Natural killer cell (primary cell): ENCODE results near the gene SPOCK1. TPM values are rescaled to one million over a fixed set of nuclear protein-coding genes. Genes with fewer than 3 reads are reported as not detected.

Experiments
- ATAC-seq, 3 donors: fragments of 150-1000 bp in 2 of 3; fragments of 200-7000 bp in 1 of 3; cut with Tn5 transposase; 1 replicate in 1 of 3; 2 replicates in 2 of 3; pipeline ENCODE4 v1.10.0; 2021; ENCODE audit warnings: mild to moderate bottlenecking in 2 of 3, moderate library complexity in 2 of 3
- DNase-seq, 2 donors: peaks; one replicate each; pipeline versions ENCODE4 v3.0.0 to v3.0.0-alpha.2; 2013 to 2021; ENCODE audit warnings: mixed read lengths in 1 of 2
- H3K27ac ChIP-seq: one replicate; pipeline ENCODE4 v1.5.1; 2013; ENCODE audit warnings: mild to moderate bottlenecking, low read length
- H3K27me3 ChIP-seq: one replicate; pipeline ENCODE4 v1.6.1; 2013; ENCODE audit warnings: low read length; ENCODE audit not compliant: control insufficient read depth, insufficient read depth
- H3K36me3 ChIP-seq: one replicate; pipeline ENCODE4 v1.6.1; 2013; ENCODE audit warnings: low read length; ENCODE audit not compliant: control insufficient read depth, insufficient read depth
- H3K4me1 ChIP-seq: one replicate; pipeline ENCODE4 v1.6.1; 2013; ENCODE audit warnings: low read length; ENCODE audit not compliant: control insufficient read depth, insufficient read depth
- H3K4me3 ChIP-seq: one replicate; pipeline ENCODE4 v1.5.1; 2013; ENCODE audit warnings: low read length
- H3K9me3 ChIP-seq: one replicate; pipeline ENCODE4 v1.6.1; 2013; ENCODE audit warnings: low read length; ENCODE audit not compliant: control insufficient read depth, insufficient read depth
- H3K27ac Mint-ChIP-seq, 2 donors: one replicate each; pipeline ENCODE4 v1.8.0; 2022; ENCODE audit warnings: mild to moderate bottlenecking in 2 of 2, mixed read lengths in 2 of 2, moderate library complexity in 1 of 2
- H3K27me3 Mint-ChIP-seq, 2 donors: one replicate each; pipeline ENCODE4 v1.8.0; 2022; ENCODE audit warnings: low read depth in 2 of 2, mixed read lengths in 2 of 2
- H3K36me3 Mint-ChIP-seq: one replicate; pipeline ENCODE4 v1.8.0; 2022; ENCODE audit warnings: mixed read lengths
- H3K4me1 Mint-ChIP-seq, 2 donors: one replicate each; pipeline ENCODE4 v1.8.0; 2022; ENCODE audit warnings: mixed read lengths in 2 of 2
- H3K4me3 Mint-ChIP-seq: one replicate; pipeline ENCODE4 v1.8.0; 2022; ENCODE audit warnings: mild to moderate bottlenecking, moderate library complexity, mixed read lengths
- H3K9me3 Mint-ChIP-seq, 2 donors: one replicate each; pipeline ENCODE4 v1.8.0; 2022; ENCODE audit warnings: mixed read lengths in 2 of 2
- WGBS: methylation state at CpG from one replicate; pipeline ENCODE4 v1.1.7; 2013; ENCODE audit warnings: missing lambda C conversion rate; ENCODE audit not compliant: insufficient coverage; 5-methylcytosine and 5-hydroxymethylcytosine counted together
- intact Hi-C: fragments of 100-400 bp; cut with micrococcal nuclease; formaldehyde crosslinking; loops from one replicate; pipeline ENCODE4 v1.14.2; 2022
- total RNA-seq, 4 donors: library from RNA; stranded (reverse); fragments of 120-200 nt in 1 of 4; gene quantifications; one replicate each; pipeline versions ENCODE4 v1.2.3 to v1.2.4, GENCODE V29; 2013 to 2022
- TF ChIP-seq, protein P1 (sequence below): fragments of 200-600 bp; IDR thresholded peaks from one replicate; pipeline ENCODE4 v1.8.0; 2022; ENCODE audit warnings: antibody characterized with exemption

Gene SPOCK1
- total RNA-seq, 3 donors from 2014 or later (not counting 1 experiment from before 2014, with no cell fraction given), result 0.09 to 1.6 (median 0.61) TPM

DNA sequence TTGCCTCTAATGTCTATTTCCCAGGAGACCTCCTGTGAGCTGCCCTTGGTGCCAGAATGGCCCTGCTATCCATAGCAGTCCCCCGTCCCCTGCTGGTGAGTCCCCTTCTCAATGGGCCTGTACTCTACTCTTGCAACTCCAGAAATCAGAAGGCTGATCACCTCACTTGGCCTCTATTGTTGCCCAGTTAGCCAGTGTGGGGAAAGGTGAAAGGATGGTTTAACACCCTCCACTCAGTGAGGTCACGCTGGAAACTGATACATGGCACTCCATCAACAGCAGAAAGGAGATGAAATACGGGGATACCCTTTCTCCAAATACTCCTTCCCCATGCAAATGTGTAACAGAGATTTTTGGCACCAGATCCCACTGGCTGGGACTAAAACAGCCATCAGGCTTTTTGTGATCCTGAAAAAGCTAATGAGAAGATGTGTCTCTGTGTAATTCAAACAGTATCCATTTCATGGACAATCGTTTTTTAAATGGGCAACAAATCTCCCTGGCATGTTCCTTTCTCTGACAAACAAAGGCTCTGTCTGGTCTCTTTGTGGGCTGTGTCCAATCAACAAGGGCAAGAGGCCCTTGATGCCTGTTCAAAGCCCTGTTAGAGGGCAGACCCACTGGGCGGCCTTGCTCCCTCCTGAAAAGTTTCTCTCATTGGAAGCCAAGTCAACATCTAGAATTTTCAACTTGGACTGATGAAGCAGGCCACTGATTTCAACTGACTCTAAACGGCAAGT lies 343.7 kb downstream of the SPOCK1 start:
- no peak for ATAC-seq
- H3K4me3 Mint-ChIP-seq, result no peak overlapping the region
- TF ChIP-seq, protein P1, sequence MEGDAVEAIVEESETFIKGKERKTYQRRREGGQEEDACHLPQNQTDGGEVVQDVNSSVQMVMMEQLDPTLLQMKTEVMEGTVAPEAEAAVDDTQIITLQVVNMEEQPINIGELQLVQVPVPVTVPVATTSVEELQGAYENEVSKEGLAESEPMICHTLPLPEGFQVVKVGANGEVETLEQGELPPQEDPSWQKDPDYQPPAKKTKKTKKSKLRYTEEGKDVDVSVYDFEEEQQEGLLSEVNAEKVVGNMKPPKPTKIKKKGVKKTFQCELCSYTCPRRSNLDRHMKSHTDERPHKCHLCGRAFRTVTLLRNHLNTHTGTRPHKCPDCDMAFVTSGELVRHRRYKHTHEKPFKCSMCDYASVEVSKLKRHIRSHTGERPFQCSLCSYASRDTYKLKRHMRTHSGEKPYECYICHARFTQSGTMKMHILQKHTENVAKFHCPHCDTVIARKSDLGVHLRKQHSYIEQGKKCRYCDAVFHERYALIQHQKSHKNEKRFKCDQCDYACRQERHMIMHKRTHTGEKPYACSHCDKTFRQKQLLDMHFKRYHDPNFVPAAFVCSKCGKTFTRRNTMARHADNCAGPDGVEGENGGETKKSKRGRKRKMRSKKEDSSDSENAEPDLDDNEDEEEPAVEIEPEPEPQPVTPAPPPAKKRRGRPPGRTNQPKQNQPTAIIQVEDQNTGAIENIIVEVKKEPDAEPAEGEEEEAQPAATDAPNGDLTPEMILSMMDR, result no peak
- Histone ChIP-seq H3K4me3 (no peak overlapping the region), H3K27ac (no peak overlapping the region), H3K9me3 (no peaks in the 10 kb centered on the region), H3K36me3 (no peaks in the 10 kb centered on the region), H3K4me1 (no peaks in the 10 kb centered on the region), H3K27me3 (no peaks in the 10 kb centered on the region)
- peaks cover 0 to 7% of the 10 kb centered on the region in 2 donors for H3K9me3 Mint-ChIP-seq
- WGBS, result 82% methylated on average over 6 of the region's 6 CpGs
- intact Hi-C loops, result no loop called here
- no peaks in the 10 kb centered on the region for H3K4me1 Mint-ChIP-seq
- no peaks in the 10 kb centered on the region for H3K27me3 Mint-ChIP-seq
- H3K27ac Mint-ChIP-seq, result no peak overlapping the region
- H3K36me3 Mint-ChIP-seq, result no peaks in the 10 kb centered on the region
- DNase-seq, result no peak

DNA sequence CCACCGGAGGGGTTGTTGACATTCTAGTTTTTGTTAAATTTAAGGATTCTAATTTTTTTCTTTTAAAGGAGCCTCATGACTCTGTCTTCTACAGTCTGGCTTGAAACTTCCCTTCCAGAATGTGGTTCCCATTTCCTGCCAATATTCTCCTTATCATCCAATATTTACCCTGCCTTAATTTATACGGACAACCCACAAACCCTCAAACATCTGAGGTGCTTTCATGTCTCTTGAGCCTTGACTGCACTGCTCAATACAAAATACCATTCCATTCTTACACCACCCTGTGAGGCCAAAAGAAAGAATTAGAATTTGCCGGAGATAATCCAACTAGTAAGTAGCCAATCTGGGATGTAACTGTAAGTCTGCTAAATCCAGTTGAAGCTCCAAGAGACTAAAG lies 346.5 kb downstream of the SPOCK1 start:
- Histone ChIP-seq H3K36me3 (no peaks in the 10 kb centered on the region), H3K27me3 (no peaks in the 10 kb centered on the region), H3K4me1 (no peaks in the 10 kb centered on the region), H3K4me3 (no peak overlapping the region), H3K9me3 (no peaks in the 10 kb centered on the region), H3K27ac (no peak overlapping the region)
- Mint-ChIP-seq H3K27me3 (no peaks in the 10 kb centered on the region), H3K36me3 (no peaks in the 10 kb centered on the region), H3K27ac (no peak overlapping the region), H3K9me3 (peaks cover 4% of the 10 kb centered on the region in 2 donors), H3K4me1 (no peaks in the 10 kb centered on the region), H3K4me3 (no peak overlapping the region)
- 65% methylated on average over 2 of the region's 3 CpGs for WGBS
- no peak for ATAC-seq
- DNase-seq, result no peak
- TF ChIP-seq, protein P1, result no peak
- intact Hi-C loops, result no loop called here

DNA sequence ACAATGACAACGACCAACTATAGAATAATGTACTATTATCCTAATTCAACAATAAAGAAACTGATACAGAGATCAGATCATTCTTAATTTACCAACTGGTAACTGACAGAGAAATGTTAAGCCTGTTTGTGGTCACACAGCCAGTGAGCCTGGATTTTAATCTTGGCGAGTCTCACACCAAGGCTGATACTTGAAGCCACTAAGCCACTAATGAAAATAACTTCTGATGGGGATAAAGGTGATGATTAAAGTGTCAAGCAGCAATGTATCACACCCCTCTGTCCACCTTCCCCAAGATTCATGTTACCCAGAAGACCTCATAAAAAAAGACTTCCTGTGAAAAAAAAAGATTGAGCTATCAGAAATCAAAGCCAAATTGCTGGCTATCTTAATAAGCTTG lies 350.5 kb downstream of the SPOCK1 start:
- Mint-ChIP-seq H3K36me3 (no peaks in the 10 kb centered on the region), H3K27me3 (no peaks in the 10 kb centered on the region), H3K27ac (no peak overlapping the region), H3K9me3 (peaks cover 1 to 4% of the 10 kb centered on the region in 2 donors), H3K4me3 (no peak overlapping the region), H3K4me1 (no peaks in the 10 kb centered on the region)
- TF ChIP-seq, protein P1, result no peak
- no peaks in the 10 kb centered on the region for H3K9me3 ChIP-seq
- H3K4me1 ChIP-seq, result no peaks in the 10 kb centered on the region
- H3K27me3 ChIP-seq, result no peaks in the 10 kb centered on the region
- H3K4me3 ChIP-seq, result no peak overlapping the region
- ATAC-seq (no peak), DNase-seq (no peak)
- intact Hi-C loops, result no loop called here
- no peaks in the 10 kb centered on the region for H3K36me3 ChIP-seq
- H3K27ac ChIP-seq, result no peak overlapping the region
- WGBS, result 88% methylated on average over 1 of the region's 2 CpGs

DNA sequence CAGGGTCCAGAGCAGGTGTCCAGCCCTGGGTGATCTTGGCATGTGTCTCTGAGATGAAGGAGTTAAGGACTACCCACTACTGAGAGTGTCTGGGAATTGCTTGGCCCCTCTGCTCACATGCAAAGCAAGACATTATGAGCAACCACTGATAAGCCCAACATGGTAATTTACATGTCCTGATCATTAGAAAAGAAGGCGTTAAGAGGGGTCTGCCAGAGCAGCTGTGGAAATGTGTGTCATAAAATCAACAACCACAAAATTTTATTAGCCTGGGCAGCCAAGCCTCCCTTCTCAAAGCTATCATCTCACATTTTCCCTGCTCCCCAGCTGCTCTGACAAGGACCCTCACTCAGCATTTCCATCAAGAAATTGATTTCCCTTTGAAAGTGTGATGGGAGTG lies 351.0 kb downstream of the SPOCK1 start:
- no peak for DNase-seq
- TF ChIP-seq, protein P1, result no peak
- H3K4me3 Mint-ChIP-seq, result no peak overlapping the region
- no peaks in the 10 kb centered on the region for H3K4me1 ChIP-seq
- no peaks in the 10 kb centered on the region for H3K36me3 ChIP-seq
- H3K27ac Mint-ChIP-seq, result no peak overlapping the region
- H3K27me3 ChIP-seq, result no peaks in the 10 kb centered on the region
- no peaks in the 10 kb centered on the region for H3K9me3 ChIP-seq
- no peak overlapping the region for H3K27ac ChIP-seq
- H3K4me3 ChIP-seq, result no peak overlapping the region
- no CpG with 5 or more reads among the region's 1 CpG for WGBS
- intact Hi-C loops, result no loop called here
- ATAC-seq, result no peak
- H3K27me3 Mint-ChIP-seq, result no peaks in the 10 kb centered on the region
- H3K36me3 Mint-ChIP-seq, result no peaks in the 10 kb centered on the region
- H3K4me1 Mint-ChIP-seq, result no peaks in the 10 kb centered on the region
- H3K9me3 Mint-ChIP-seq, result peaks cover 0 to 4% of the 10 kb centered on the region in 2 donors
